Activated CD4-positive, alpha-beta T cell treated with anti-CD3 and anti-CD28 coated beads for 24 hours (primary cell): ENCODE results near the gene PPM1H.

ENCODE experiments used
- DNase-seq, 2 donors: peaks; one replicate each; pipeline ENCODE4 v3.0.0-alpha.2; 2020; ENCODE audit warnings: low read depth in 2 of 2

The PPM1H gene

DNA sequence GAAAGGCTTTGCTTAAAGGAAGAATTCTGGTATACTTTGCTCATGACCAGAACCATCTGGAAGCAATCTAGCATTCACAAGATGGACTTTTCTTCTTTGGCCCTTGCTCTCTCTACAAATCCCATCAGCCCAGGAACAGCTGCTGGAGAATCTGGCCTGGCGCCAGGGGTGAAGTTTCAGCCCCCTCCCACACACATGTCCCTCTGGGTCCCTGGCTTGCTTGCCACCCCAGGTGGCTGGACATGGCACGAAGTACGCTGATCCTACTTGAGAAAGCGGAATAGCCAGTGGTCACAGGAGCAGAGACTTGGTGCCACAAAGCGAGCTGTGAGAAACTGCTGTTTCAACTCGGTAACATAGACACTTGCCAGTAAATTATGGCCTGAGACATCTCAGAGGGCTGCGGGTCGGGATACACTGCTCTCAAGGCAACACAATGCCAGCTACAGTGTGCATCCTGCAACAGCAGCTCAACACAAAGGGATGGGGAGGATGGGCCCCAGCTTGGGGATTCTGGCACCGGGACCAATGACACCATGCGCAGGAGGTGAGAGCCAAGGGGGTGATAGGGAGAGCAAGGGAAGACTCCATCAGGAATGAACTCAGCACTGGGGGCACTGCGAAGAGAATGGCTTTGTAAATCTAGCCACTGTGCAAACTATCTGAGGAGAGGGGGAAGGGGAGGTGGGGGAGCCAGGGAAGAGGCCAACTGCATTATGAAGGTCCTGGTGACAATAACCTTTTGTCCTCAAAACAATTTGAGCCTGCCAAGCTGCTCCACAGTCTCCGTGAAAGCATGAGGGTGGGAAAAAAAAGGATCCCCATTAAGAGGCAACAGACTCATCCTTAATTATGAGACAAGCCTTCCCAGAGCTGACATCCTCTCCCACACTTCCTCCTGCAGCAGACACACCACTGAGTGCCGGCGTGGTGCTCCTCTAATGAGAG is 219.9 kb downstream of the PPM1H start:
- no peak for DNase-seq

DNA sequence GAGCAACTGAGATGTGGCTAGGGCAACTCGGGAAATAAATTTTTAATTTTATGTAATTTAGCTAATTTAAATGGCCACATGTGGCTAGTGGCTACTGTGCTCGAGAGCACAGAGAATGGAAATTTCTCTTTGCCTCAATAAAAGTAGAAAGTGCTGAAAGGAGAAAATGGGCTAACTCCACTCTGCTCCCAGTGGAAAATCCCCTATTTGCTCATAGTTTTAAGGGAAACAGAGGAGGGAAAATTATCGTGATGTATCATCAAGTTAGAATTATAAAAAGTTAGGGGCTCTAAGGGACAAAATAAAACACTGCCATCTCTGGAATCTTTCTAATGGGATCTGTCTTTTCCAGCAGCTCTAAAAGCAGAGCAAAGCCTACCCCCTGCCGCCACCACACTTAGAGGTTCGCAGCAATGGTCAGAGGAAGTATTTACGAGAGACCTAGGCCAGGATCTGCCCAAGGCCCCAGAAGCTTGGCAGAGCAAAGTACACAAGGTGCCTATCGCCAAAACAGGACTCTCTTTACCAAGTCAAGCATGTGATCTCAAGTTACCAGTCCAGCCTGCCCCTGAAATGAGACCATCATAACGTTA is 220.7 kb downstream of the PPM1H start:
- DNase-seq = no peak

DNA sequence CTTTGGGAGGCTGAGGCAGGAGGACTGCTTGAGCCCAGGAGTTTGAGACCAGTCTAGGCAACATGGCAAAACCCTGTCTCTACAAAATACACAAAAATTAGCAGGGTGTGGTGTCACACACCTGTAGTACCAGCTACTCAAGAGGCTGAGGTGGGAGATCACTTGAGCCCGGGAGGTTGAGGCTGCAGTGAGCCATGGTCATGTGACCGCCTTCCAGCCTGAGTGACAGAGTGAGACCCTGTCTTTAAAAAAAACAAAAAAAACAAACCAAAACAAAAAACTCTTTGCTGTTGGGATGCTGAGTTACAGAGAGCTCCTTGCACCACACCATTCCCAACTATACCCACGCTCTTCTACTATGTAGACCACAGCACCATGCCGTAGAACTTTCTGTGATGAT is 221.2 kb downstream of the PPM1H start:
- no peak for DNase-seq

DNA sequence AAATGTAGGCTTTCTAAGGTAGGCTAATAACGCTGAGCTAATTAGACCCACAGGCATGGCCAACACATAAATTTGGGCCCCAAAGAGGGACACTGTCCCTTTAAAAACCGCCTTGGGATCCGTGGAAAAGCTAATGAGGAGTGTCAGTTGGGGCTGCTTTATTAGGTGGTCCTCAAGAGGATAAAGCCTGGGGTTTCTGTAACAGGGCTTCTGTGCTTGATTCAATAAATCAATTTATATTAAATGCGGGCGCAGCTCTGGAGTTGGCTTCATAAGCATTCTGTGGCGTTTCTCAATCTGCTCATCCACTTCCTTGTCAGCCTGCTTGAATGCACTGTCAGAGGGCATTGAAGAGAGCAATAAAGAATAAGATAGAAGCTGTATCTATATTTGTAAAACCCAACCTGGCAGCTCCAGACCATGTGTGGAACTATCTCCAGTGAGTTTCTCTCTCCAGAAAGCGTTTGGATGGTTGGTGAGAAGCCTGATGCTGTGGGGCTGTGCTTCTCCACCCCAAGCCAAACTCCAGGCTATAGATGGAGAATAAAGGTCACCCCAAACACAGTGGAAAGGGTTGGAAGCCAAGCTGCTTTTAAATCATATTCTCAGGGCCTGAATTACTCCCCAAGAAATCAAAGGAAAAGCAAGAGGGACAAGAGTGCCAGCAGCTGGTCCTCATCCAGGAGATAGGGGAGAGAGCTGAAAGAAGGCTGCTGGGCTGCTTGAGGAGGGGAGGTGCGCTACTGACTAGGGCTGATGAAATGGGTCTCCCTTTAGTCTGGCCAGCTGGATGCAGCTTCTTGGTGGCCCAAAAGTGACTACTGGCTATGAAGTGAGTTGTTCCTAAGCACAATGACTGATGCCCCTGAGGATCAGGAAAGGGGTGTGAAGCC is 222.0 kb downstream of the PPM1H start:
- DNase-seq = no peak

DNA sequence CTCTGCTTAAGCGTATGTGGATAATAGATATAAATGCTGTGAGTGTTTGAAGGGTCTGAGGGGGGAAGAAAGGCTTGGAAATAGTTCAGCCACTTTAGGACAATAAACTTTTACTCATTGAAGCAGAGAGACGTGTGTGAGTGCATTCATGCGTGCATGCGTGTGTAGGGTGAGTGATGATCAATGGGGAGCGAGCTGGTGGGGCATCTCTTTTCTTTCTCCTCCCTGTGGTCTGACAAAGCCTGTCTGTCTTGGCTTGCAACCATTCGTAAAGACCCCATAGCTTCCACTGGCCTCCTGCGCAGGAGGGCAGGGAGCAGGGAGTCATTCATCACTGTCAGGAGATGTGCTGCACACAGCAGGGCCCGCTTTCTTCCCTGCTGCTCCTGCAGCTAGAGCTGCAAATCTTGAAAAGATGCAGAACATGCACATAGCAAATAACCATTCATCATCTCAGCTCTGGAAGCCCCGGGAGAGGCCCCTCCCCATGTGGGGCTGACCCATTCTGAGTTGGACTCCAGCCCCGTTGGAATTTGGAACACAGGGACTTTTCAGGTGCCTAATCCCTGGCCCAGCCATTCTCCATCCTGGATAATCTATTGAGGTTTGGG is 223.2 kb downstream of the PPM1H start:
- no peak for DNase-seq

DNA sequence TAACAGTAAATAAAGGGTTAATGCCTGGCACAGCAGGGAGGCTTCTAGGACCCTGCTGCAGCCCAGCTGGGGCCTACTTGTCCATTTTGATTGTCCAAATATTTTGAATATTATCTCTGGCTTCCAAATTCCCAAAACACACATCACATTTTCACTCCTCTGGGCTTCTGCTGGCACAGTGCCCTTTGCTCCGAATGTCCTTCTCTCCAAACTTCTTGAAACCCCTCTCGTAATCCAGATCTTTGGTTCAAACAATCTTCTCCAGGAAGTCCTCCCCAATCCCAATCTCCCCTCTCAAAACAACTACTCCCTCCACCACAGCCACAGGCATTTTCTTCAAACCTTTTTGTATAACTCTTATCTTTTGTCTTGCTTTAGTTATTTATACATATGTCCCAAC is 225.6 kb downstream of the PPM1H start:
- DNase-seq = no peak

DNA sequence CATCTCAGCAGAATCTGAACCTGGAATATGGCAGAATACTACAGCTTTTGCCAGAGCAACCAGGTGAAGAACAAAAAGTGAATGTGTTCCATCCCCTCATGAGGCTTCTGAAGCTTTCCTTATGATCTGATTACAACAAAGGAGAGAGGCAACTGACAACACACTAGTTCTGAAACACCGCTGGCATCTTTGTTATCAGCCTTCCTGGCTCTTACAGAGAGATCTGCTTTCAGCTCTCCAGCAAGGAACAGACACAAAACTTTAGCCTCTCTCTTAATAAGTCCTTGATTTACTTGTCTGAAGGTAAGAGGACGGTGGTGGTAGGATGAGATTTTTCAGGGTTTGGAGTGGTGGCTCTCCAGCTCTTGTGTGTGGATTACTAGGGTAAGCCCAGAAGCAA is 227.0 kb downstream of the PPM1H start:
- no peak for DNase-seq

DNA sequence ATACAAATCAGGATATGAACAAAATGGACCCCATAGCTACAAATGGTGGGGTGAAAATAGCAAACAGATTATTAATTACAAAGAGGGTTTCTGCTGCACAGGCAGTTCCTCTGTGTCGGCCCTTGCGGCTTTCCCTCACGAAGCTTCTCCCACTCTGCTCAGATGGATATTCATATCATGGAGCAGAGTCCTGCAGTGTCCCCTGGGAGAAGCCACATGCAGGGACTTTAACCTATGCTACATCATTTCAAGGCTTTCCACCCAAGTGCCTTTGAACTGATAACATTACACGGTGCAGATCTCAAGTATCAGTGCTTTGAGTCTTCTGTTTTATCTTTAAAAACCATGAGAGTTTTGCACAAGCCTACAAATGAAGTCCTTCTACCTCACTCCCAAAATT is 229.1 kb downstream of the PPM1H start:
- no peak for DNase-seq

DNA sequence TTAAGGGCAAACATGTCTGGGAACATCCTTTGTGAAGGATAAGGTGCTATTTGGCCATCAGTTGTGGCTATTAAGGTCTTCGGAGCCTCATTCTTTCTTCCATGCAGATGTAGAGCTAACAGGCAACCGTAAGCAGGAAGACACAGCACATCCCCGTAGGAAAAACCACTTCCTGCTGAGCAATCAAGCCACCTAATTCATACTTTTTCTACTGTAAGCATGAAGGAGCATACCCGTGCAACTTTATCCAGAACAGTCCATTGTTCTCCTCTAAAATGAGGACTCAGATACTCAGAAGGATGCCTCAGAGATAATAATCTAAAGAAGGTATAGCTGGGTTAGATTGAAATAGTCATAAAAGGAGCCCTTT is 232.0 kb downstream of the PPM1H start:
- DNase-seq = no peak

DNA sequence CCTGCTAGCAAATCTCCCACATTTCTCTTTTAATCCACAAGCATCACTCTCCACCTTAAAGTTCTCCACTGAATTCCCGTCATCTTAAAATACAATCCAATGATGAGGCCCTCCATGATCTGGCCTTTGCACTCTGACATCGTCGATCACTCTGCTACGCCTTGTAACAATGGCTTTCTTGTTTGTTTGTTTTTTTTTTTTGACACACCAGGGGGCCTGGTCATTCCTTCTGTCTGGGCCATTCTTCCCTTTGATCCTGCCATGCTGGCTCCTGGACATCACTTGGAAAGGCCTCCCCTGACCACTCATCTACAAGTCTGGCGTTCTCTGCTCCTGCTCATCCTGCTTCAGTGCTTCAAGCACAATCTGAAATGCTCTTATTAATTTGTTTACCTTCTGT is 233.5 kb downstream of the PPM1H start:
- DNase-seq = no peak

DNA sequence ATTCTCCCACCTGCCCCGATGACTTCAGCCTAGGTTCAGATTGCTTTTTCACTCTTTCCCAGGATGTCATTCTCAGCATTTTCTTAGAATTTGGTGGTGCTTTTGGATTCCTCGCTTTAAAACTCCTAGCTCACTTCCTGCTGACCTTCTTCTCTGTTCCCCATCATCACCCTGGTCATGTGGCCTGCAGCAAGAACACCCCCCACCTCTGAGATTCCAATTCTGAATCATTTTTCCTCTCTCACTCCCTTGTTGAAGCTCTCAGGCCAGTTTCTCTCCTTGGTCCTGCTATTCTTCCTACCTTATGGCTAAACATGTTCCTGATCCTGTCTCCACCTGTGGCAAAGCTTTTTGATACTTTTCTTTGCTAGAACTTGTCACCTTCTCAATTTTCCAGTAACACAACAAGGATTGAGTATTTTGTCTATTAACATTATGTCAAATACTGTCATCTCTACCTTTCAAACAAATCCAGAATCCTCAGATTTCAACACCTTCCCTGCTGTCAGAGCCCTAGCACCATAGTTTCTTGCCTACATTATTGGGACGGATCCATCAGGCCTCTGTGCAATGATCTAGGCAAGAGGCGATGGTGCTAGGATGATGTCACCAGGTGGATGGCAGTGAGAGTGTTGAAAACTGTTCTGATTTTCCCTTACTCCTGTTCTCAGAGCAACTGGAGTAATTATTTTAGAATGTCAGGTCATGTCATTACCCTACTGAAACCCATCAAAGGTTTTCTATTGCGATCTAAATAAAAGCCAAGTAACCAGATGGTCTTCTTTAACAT is 234.7 kb downstream of the PPM1H start:
- no peak for DNase-seq

DNA sequence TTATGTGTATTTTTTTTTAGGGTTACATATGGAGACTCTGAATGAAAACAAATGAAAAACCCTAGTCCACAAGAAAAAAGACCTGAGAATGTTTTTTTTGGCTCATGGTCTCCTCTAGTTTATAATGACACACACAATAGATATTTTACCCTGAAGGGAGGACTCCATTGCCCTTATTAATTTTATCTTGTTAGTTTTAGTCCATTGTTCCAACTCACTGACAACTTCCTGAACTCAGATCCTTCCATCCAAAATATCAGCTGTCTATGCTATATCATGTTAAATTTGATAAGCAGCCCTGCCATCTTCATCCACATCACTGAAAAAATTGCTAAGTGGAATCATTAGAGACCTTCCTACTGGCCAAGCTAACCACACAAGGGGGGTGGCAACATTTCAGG is 236.2 kb downstream of the PPM1H start:
- no peak for DNase-seq

DNA sequence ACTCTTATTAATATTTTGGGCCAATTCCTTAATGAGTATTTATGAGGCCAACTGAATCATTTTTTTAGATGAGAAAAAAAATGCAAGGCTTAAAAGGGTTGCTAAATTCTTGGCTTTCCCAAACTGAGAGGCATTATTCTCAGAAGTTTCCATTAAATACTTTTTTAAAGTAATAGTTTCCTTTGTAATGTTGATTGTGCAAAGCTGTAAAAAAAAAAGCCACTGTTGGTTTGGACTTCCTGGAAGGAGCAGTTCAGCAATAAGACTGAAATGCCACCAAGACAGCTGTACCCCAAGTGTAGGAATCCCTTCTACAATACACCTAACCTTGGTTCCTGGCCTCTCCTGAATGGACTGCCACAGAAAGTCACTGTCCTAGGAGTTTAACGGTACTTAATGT is 237.1 kb downstream of the PPM1H start:
- DNase-seq = no peak

DNA sequence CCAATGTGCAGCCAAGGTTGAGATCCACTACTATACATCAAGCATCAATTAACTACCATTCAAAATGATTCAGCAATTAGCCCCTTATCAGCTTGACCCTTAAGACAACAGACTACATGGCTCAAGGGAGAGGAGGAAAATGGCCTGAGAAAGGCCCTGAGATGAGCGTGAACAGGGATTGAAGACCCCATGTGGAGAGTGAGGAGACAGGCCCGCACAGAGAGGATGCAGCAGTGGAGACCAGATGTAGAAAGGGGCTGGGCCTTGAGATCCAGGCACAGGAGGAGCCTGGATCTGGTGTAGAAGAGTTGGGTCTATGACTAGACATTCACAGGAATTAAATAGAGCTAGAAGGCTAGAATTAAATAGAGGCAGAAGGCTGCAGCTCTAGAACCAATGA is 239.3 kb downstream of the PPM1H start:
- no peak for DNase-seq

DNA sequence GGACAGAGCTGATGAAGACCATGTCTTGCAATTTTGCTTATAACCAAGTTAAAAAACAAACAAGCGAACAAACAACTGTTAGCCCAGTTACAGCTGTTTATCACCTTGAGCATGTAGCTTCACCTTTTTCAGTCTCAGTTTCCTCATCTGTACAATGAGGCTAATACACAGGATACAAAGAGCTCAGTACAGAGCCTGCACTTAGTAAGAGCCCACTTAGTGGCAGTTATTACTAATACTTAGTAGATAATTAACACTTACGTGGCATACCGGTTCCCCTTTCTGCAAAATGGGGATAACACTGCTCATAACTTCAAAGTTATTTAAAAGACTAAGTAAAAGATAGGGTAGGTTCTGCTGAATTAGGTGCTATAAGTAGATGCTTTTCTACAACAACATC is 240.3 kb downstream of the PPM1H start:
- no peak for DNase-seq

DNA sequence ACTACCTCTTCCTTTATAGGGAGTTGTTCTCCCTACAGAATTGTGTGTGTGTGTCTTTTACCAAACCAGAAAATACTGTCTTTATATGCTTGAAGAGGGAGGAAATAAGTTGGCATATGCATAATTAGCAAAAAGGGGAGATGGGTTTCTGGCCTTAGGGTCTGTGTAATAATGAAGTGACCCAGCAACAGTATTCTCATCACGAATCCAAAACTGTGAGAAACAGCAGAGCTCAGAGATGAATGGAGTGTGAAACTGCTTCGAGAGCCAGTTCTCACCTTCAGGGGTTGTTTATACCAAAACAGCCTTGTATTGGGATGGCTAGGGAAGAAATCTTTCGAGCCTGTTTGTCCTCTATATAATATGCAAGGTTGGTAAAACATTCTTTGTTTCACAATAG is 240.8 kb downstream of the PPM1H start:
- no peak for DNase-seq

DNA sequence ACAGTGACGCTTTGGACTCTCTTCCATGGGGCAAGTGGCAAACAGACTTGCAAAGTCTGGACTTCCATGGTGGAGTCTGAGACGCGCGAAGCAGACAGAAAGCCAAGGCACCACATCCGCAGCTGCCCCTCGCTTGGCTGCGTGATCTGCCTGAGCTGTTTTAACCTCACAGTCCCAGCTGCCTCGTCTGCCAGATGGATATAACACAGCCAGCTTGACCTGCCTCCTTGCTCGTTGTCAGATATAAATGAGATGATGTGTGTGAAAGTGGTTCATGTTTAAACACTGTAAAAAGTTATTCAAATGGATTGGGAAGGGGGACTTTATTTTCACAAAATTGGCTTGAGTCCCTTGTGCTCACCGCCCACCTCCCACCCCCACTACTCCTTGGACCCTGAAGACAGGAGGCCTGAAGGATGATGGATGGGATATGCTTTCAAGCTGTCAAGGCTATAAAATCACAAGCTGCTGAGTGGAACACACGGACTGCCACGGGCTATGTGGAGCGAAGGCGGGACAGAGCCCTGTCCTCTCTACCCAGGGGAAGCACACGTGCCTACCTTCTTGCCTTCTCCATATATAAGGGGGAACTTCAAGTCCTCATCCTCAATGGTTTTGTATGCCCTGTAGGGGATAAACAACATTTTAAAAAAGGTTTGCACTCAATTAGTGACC is 241.4 kb downstream of the PPM1H start:
- DNase-seq = no peak

DNA sequence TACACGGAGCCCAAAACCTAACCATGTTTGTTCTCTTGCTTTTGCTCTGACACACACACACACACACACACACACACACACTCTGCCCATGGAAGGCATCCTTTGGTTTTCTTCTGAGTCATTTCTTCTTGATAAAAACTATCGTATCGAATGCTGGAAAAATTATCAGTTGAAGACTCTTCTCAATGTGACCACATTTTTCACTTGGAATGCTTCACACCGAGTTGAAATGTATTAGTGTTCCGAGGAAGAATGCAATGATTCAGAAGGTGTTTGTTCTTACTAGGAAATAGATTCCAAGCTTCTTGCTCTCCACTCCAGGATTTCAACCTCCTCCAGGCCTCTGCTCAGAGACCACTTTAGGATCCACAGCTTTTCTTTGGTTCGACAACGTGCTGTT is 242.1 kb downstream of the PPM1H start:
- DNase-seq = no peak

DNA sequence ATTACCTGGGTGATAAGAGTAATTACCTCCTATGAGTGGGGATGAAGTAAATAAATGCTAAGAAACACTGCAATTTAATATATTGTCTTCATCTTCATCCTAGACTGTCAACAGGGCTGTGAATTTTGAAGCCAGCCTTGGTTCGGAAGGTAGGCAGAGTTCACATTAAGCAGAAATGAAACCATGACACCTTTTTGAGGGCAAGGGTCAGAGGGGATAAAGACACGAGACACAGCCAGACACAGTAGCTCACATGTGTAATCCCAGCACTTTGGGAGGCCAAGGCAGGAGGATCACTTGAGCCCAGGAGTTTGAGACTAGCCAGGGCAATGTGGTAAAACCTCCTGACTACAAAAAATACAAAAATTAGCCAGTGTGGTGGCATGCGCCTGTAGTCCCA is 243.6 kb downstream of the PPM1H start:
- no peak for DNase-seq

DNA sequence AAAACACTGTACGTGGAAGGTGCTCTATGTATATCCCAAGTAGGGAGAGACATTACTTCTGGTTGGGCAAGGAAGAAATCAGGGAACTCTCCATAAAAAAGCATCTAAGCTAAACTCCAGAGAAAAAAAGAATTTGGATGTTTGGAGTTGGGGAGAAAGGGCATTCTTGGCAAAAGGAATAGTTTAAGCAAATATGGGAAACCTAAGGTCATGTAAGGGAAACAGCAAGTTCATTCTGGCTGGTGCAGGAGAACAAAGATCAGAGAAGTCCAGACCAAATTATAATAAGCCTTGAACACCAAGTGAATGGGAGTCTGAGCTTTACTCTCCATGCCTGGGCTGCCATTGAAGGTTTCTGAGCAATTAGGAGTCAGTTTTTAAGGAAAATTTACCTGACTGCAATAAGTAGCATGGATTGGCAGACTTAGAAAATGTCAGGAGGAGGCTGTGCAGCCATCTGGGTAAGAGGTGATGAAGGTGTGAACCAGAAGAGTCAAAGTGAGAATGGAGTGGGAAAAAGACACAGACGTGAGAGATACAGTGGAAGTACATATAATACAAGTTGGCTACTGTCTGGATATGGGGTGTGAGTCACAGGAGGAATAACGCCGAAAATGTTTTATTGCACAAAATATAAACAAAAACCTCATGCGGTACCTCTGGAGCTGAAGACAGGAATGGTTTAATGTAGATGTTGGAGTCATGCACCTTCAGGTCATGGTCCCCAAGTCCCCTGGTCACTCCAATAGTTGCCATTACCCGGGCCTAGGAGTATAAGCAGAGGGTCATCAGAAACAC is 245.7 kb downstream of the PPM1H start:
- DNase-seq = no peak
